Measurements from ENCODE around the gene AZI2. TPM values are rescaled to one million over a fixed set of nuclear protein-coding genes. Genes with fewer than 3 reads are reported as not detected.

AZI2 gene
- polyA plus RNA-seq, 4 donors, result 86.9 to 121 (median 119) TPM

DNA sequence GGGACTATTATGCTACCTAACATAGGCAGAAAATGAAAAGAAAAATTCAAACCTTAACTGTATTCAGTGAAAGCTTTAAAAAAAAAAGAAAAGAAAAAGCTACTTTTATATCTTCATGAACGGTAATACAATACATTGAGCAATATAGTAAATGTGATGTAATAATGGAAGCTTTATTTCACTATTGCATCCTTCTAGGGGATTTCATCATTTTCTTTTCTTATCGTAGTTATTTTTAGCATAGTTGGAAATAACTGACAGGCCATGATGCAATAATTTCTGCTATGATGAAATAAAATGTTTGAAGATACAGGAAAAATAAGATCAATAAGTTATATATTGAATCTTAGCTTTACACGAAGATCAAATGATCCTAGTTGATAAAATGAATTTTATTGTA lies 40.4 kb downstream of the AZI2 start:
- DNase-seq (ENCODE audit: low read depth in 4 of 4, low spot score in 3 of 4), result no peak

DNA sequence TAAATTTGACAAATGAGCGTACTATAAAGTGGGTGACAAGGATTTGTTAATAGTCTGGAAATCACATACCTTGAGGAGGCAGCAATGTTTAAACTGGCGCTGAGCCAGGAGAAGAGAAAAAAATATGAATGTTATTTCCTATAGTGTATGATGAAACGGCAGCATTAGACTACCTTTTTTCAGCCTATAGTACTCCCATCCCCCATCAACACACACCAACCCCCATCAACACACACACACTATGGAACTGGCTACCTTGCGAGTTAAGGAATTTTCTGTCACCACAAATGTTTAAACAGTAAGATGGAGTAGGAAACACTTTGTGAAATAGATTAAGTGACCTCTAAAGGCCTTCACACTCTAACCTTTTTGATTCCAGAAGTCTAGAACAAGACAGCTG lies 46.9 kb downstream of the AZI2 start:
- DNase-seq (ENCODE audit: low read depth in 4 of 4, low spot score in 3 of 4), result no peak

DNA sequence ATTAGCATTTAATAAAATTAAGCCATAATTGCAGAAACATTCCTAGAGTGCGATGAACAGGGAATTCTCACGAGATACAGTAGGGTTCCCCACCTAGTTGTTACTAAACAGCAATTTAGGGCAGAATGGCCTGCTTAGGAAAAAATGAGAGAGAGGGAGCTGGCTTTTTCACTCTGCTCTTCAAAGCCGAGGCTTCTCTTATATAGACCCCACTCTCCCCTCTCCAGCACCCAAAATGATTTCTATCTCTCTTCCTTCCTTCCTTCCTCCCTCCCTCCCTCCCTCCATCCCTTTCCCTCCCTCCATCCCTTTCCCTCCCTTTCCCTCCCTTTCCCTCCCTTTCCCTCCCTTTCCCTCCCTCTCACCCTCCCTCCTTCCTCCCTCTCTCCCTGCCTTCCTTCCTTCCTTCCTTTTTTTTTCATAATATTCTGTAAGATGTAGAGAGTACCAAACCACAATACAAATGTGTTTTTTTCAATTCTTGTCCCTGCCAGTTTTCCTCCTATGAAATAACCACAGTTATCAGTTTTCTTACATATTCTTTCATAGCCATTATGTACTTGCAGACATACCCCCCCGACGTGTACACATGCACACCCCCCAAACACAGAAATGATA lies 48.2 kb downstream of the AZI2 start:
- no peak for DNase-seq (ENCODE audit: low read depth in 4 of 4, low spot score in 3 of 4)

DNA sequence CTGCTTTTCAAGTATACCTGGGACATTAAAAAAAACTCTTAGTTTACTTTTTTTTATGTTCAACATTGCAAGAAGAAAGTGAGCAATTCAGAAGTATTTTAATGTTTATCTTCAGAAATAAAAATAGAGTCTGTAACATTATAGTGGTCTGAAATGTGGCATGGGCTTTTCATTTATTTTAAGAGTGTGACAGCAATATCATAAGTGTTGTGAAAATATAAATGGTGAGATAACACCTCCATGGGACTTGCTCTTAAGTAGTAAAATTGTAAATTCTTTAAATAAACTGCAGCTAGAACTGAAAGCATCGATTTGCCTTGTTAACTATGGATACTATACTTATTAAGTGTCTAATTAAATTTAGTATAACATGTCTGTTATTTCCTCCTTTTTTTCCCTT lies 48.9 kb downstream of the AZI2 start:
- DNase-seq (ENCODE audit: low read depth in 4 of 4, low spot score in 3 of 4), result no peak

DNA sequence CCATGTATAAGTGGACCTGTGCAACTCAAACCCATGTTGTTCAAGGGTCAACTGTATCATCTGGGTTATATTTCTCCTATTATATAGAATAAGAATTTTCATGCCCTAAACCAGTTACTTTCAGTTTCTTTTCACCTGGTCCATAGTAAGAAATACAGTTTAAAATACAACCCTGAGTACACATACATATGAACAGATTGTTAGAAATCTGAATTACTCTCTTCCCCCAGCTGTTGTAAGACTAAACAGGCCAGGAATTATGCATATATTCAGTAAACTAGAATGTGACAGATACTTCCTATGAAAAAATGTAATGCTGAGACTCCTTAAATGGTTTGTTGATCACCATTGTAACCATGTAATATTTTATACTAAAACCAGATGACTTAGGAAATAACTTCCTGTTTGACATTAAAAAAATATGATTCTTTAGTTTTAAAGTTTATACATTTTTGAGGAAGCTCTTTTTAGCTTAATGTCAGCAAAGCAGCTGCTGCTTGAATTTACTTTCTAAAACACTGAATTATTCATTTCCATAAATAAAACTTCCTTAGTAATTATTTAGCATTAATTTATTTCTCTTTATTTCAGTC lies 52.6 kb downstream of the AZI2 start:
- no peak for DNase-seq (ENCODE audit: low read depth in 4 of 4, low spot score in 3 of 4)

DNA sequence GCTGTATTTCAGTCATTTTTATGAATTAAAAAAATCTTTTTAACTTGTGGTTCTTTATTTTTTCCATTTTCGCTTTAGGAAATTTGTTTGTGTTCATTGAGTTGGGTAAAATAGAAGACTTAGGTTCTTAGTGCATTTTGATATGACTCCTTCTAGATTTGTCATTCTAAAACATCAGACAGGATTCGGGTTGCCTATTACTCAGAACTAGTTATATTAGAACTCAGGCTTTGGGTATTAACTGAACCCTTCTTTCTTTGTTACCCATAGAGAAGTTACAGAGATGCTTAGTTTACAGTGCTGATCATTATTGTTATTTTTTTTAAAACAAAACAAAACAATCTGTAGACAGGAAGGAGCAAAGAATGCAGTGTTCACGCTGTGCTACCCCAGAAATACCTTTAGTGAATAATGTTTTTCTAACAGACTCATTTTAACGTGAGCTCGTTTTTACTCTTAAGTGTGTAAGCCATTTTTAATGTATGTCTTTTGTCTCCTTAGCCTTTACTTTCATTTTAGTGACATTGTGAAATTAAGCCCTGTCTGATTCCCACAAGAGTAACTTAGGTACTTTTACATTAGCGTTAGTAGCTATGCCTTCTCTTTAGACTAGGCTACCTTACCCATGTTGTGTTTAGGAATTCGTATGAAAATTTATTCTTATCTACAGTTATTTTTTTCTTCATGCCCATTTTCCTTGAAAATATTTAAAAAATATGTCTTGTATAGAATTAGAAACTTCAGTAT lies 53.8 kb downstream of the AZI2 start:
- no peak for DNase-seq (ENCODE audit: low read depth in 4 of 4, low spot score in 3 of 4)

DNA sequence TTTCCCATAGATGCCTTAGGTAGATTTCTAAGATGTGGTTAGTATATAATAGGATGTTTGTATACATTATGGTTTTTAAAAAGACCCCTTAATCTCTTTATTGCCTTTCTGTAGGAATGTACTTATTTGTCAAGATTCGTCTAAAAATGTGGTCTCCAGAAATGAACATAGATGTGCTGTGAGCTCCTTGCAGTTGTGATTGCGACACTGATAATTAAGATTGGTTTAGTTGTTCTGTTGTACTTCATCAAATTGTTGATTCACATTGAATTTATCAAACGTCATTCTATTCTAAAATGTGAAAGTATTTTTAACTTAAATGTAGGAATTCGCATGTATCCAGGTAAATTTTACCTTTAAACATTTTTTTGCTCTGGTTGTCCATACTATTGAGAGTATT lies 56.0 kb downstream of the AZI2 start:
- no peak for DNase-seq (ENCODE audit: low read depth in 4 of 4, low spot score in 3 of 4)

DNA sequence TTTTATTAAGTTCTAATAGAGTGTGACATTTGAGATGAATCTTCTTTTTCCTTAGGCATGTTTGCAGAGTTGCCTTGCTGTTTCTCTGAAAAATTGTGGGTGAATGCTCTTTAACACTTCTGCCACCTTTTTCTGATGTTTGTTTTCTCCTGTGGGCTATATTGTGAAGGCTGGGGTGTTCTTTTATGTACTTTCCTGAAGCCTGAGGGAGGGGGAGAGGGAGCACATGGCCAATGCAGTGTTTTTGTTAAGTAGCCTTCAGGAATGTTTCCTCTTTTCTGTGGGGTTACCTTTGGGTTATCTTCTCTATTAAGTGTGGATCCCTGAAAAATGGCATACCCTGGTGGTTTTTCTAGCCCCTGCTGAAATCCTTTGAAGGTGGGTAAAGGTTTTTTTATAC lies 57.0 kb downstream of the AZI2 start:
- no peak for DNase-seq (ENCODE audit: low read depth in 4 of 4, low spot score in 3 of 4)

DNA sequence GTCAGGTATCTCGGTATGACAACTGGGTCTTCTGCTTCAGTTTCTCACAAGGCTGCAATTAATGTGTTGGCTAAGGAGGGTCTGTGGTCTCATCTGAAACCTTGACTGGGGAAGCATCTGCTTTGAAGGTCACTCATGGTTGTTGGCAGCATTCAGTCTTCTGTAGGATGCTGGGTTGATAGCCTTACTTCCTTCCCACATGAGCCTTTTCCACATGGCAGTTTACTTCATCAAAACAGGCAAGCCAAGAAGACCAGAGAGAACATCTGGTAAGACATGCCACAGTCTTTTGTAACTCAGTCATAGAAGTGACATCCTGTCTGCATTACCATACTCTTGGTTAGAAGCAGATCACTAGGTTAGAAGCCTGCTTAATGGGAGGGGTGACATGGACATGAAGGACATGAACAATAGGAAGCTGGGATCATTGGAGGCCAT lies 57.7 kb downstream of the AZI2 start:
- DNase-seq (ENCODE audit: low read depth in 4 of 4, low spot score in 3 of 4), result no peak

DNA sequence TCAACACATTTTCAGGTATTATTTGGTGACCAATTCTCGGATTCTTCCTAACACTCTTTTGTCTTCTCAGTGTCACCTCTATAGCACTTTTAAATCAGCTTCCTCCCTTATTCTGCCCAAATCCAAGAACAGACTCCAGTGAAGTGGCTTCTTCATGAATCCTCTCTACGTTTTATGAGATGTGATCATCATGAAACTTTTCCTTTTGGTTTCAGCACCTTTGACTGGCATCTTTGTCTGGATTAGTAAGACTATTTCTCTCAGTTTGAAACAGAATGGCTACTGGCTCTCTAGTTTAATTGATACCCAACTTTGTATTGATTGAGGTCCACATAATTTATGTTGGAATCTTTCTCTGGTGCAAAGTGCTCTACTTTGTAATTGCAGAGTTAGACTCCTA lies 61.6 kb downstream of the AZI2 start:
- DNase-seq (ENCODE audit: low read depth in 4 of 4, low spot score in 3 of 4), result no peak

DNA sequence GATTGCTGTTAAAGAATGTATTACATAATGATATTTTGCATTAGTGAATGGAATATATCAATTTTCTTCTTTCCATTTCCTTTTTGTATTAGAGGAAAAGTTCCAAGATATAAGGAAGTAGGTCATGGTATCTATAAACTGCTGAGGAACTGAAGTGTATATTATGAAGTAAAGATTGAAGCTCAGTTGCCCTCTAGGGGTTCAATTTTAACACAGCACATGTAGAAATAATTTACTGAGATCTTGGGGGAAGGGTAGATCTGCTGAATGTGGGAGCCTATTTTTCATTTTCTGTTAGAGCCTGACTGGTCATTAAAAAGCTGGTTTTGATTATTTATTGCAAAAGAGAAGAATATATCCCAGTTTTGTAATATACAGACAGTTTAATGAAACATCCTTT lies 62.0 kb downstream of the AZI2 start:
- peak in 2 of 4 donors; percentile 14 to 26 for DNase-seq (ENCODE audit: low read depth in 4 of 4, low spot score in 3 of 4)

DNA sequence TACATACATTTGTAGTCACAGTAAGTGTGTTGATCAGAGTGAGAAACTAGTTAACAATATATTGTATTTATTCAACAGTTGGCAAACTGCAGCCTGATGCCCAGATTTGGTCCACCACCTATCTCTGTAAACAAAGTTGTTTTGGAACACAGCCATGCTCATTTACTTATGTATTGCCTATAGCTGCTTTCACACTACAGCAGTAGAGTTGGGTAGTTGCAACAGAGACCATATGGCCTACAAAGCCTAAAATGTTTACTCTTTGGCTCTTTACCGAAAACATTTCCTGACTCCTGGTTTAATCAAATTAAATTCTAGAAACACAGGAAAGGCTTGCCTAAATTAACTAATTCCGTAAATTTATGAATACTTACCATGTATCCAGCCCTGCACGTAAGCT lies 67.8 kb downstream of the AZI2 start:
- no peak for DNase-seq (ENCODE audit: low read depth in 4 of 4, low spot score in 3 of 4)

DNA sequence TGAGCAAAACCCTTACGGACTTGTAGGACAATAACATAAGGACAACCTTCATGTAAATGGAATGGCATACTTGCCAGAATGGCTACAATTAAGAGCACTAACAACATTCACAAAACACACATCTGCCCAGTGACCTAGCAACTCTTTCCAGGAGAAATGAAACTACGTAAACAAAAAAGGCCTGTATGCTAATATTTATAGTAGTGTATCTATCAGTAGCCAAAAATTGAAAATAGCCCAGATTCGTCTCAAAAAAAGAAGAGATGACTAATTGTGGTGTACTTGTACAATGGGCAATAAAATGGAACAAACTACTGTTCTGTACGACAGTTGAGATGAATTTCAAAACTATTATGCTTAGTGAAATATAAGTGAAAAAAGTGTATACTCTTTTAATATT lies 68.9 kb downstream of the AZI2 start:
- DNase-seq (ENCODE audit: low read depth in 4 of 4, low spot score in 3 of 4), result no peak

DNA sequence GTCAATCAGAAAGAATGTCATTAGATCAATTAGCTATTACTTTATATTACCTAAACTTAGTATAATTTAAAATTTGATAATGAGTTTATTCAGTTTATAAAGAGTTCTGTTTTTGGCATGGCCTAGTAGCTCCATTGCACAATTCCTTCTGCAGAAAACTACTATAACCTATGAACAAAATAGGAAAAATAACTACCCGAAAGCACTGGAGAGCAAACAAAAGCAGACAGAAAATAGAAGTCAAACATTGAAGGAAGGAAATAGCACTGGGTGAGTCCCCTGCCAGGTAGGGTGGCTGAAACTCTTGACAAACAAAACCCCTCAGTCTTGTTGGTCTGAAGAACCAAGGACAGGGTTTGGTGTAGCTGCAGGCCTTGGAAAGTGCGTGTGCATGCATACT lies 69.7 kb downstream of the AZI2 start:
- no peak for DNase-seq (ENCODE audit: low read depth in 4 of 4, low spot score in 3 of 4)

DNA sequence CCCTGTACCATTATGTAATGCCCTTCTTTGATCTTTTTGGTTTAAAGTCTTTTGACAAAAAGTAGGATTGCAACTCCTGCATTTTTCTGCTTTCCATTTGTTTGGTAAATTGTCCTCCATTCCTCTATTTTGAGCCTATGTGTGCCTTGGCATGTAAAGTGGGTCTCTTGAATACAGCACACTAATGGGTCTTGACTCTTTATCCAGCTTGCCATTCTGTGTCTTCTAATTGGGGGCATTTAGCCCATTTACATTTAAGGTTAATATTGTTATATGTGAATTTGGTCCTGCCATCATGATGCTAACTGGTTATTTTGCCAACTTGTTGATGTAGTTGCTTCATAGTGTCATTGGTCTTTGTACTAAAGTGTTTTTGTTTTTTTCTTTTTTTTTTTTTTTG lies 74.8 kb downstream of the AZI2 start:
- no peak for DNase-seq (ENCODE audit: low read depth in 4 of 4, low spot score in 3 of 4)

Other genes starting within 250 kb of the AZI2 start
- 10 to 100 TPM; 27.6 to 33.4 (median 29.4) TPM for gene CMC1, start 107.2 kb downstream of the AZI2 start, polyA plus RNA-seq (ENCODE audit: insufficient read length in 4 of 4)
- 1 to 10 TPM; 2.1 to 2.7 (median 2.2) TPM for gene ZCWPW2, start 103 bp downstream of the AZI2 start, polyA plus RNA-seq (ENCODE audit: insufficient read length in 4 of 4)

Data from right renal pelvis (tissue), 4 donors.